ENCODE results near the gene ZNF423. TPM values are rescaled to one million over a fixed set of nuclear protein-coding genes. Genes with fewer than 3 reads are reported as not detected.

Gene ZNF423
- polyA plus RNA-seq, 1 of the 3 experiments (the other 2 are of a cell fraction) = 1.2 TPM

- H2AFZ ChIP-seq (ENCODE audit: low read depth) = no peak overlapping the region
- no peaks in the 10 kb centered on the region for H3K9me2 ChIP-seq
- H3K27ac ChIP-seq (ENCODE audit: low read depth in 2 of 2, low read length in 1 of 2) = no peak overlapping the region; a peak in 1 of 4 replicates
- 67% methylated on average over 9 of the region's 9 CpGs for WGBS (ENCODE audit: low lambda C conversion rate)
- peaks cover 6% of the 10 kb centered on the region; the same call in 1 of the 2 replicates for H3K27me3 ChIP-seq (ENCODE audit: insufficient read depth)
- H3K79me2 ChIP-seq (ENCODE audit: insufficient read depth) = no peaks in the 10 kb centered on the region
- H3K4me2 ChIP-seq = no peak overlapping the region
- H3F3A ChIP-seq (replicated peaks; ENCODE audit: insufficient read depth) = no peaks in the 10 kb centered on the region
- CTCF ChIA-PET = interaction anchor here (2.4 kb wide), 1 partner anchor 9 kb away, joined by 11 read pairs; no protein-coding TSS in a partner anchor
- no peak for DNase-seq
- no peak overlapping the region for H3K9ac ChIP-seq
- no peaks in the 10 kb centered on the region for H4K20me1 ChIP-seq (ENCODE audit: insufficient read depth)
- H3K4me1 ChIP-seq (ENCODE audit: control insufficient read depth in 1 of 2, insufficient read depth in 2 of 2, low read depth in 1 of 2, low read length in 1 of 2) = peaks cover 0 to 59% of the 10 kb centered on the region in 2 experiments; a peak in 2 of 4 replicates
- no peaks in the 10 kb centered on the region for H3K9me3 ChIP-seq
- H3K4me3 ChIP-seq (ENCODE audit: low read depth in 2 of 2, low read length in 1 of 2) = no peak overlapping the region
- H3K36me3 ChIP-seq (replicated peaks in 1 of 2; ENCODE audit: control insufficient read depth in 1 of 2, insufficient read depth in 2 of 2, low read length in 1 of 2) = no peaks in the 10 kb centered on the region
- no peak for TF ChIP-seq CHD2 (IDR thresholded peaks at IDR 0.05; ENCODE audit: low read length, partially characterized antibody)
- no peak for TF ChIP-seq SMC3 (IDR thresholded peaks at IDR 0.05; ENCODE audit: low read depth, low read length)
- TF ChIP-seq PBX3 (IDR thresholded peaks at IDR 0.05) = no peak
- no peak for TF ChIP-seq MXI1 (IDR thresholded peaks at IDR 0.05; ENCODE audit: low read depth, low read length)
- no peak for TF ChIP-seq JUND (IDR thresholded peaks at IDR 0.05)
- TF ChIP-seq GATA2 (CRISPR knock-in tag; IDR thresholded peaks at IDR 0.05) = no peak
- TF ChIP-seq NFIC (IDR thresholded peaks at IDR 0.05; ENCODE audit: borderline replicate concordance) = no peak
- TF ChIP-seq SIN3A (IDR thresholded peaks at IDR 0.05; ENCODE audit: borderline replicate concordance, low read depth, low read length) = no peak
- no peak for TF ChIP-seq YY1 (IDR thresholded peaks at IDR 0.05; ENCODE audit: low read depth)
- no peak for TF ChIP-seq RFX5 (IDR thresholded peaks at IDR 0.05; ENCODE audit: low read length)
- TF ChIP-seq, protein P1, sequence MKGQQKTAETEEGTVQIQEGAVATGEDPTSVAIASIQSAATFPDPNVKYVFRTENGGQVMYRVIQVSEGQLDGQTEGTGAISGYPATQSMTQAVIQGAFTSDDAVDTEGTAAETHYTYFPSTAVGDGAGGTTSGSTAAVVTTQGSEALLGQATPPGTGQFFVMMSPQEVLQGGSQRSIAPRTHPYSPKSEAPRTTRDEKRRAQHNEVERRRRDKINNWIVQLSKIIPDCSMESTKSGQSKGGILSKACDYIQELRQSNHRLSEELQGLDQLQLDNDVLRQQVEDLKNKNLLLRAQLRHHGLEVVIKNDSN (IDR thresholded peaks at IDR 0.05; ENCODE audit: borderline replicate concordance, low read depth) = no peak
- POLR2A ChIA-PET = no interaction called here
Observed at GRCh38 chr16:49547448-49547847, 308.5 kb downstream of the ZNF423 start.

DNA sequence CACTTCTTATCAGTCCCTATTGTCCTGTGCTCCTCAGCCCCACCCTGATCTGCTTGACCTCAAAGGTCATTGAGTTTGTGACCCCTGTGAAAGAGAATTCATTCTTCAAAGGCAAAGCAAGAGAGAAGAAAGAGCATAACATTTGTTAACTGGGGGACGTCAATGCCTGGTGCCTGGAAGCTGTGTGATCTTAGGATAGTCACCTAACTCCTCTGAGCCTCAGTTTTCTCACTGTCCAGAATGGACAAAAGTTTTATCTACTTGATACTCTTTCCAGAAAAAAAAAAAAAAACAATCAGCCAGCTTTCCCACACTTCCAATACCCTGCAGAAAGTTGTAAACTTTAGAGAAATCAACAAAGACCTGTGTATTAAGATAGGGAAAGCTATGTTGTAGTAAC is 309.2 kb downstream of the ZNF423 start:
- Histone ChIP-seq H3K4me2 (no peak overlapping the region), H3K27ac (ENCODE audit: low read depth in 2 of 2, low read length in 1 of 2) (no peak overlapping the region), H2AFZ (ENCODE audit: low read depth) (no peak overlapping the region), H3F3A (replicated peaks; ENCODE audit: insufficient read depth) (no peaks in the 10 kb centered on the region), H3K36me3 (replicated peaks in 1 of 2; ENCODE audit: control insufficient read depth in 1 of 2, insufficient read depth in 2 of 2, low read length in 1 of 2) (no peaks in the 10 kb centered on the region), H3K4me3 (ENCODE audit: low read depth in 2 of 2, low read length in 1 of 2) (no peak overlapping the region), H3K4me1 (ENCODE audit: control insufficient read depth in 1 of 2, insufficient read depth in 2 of 2, low read depth in 1 of 2, low read length in 1 of 2) (peaks cover 0 to 65% of the 10 kb centered on the region in 2 experiments; a peak in 2 of 4 replicates), H3K79me2 (ENCODE audit: insufficient read depth) (no peaks in the 10 kb centered on the region), H3K27me3 (ENCODE audit: insufficient read depth) (peaks cover under 1% of the 10 kb centered on the region; the same call in 1 of the 2 replicates), H4K20me1 (ENCODE audit: insufficient read depth) (no peaks in the 10 kb centered on the region), H3K9me2 (no peaks in the 10 kb centered on the region), H3K9me3 (no peaks in the 10 kb centered on the region), H3K9ac (no peak overlapping the region)
- CTCF ChIA-PET = interaction anchor here (2.4 kb wide), 1 partner anchor 10 kb away, joined by 11 read pairs; no protein-coding TSS in a partner anchor
- POLR2A ChIA-PET = no interaction called here
- DNase-seq = no peak
- WGBS (ENCODE audit: low lambda C conversion rate) = 38% methylated on average over 1 of the region's 1 CpG
- TF ChIP-seq RFX5 (IDR thresholded peaks at IDR 0.05; ENCODE audit: low read length) (no peak), MXI1 (IDR thresholded peaks at IDR 0.05; ENCODE audit: low read depth, low read length) (no peak), EP300 (IDR thresholded peaks at IDR 0.05; ENCODE audit: borderline replicate concordance in 1 of 2, low read depth in 1 of 2, low read length in 1 of 2) (no peak), GATA2 (CRISPR knock-in tag; IDR thresholded peaks at IDR 0.05) (no peak), NFIC (IDR thresholded peaks at IDR 0.05; ENCODE audit: borderline replicate concordance) (no peak), USF2 (IDR thresholded peaks at IDR 0.05; ENCODE audit: borderline replicate concordance, low read depth, low read length) (no peak), MEF2A (IDR thresholded peaks at IDR 0.05; ENCODE audit: borderline replicate concordance, low read depth) (no peak), TCF12 (IDR thresholded peaks at IDR 0.05) (no peak), RXRA (IDR thresholded peaks at IDR 0.05; ENCODE audit: borderline replicate concordance, low read depth) (no peak), NRF1 (IDR thresholded peaks at IDR 0.05; ENCODE audit: low read depth, low read length) (no peak), FOXJ3 (CRISPR knock-in tag; IDR thresholded peaks at IDR 0.05) (no peak), ELF1 (IDR thresholded peaks at IDR 0.05) (no peak), ZBTB33 (IDR thresholded peaks at IDR 0.05; ENCODE audit: borderline replicate concordance, low read depth) (no peak)
- TF ChIP-seq, protein P2, sequence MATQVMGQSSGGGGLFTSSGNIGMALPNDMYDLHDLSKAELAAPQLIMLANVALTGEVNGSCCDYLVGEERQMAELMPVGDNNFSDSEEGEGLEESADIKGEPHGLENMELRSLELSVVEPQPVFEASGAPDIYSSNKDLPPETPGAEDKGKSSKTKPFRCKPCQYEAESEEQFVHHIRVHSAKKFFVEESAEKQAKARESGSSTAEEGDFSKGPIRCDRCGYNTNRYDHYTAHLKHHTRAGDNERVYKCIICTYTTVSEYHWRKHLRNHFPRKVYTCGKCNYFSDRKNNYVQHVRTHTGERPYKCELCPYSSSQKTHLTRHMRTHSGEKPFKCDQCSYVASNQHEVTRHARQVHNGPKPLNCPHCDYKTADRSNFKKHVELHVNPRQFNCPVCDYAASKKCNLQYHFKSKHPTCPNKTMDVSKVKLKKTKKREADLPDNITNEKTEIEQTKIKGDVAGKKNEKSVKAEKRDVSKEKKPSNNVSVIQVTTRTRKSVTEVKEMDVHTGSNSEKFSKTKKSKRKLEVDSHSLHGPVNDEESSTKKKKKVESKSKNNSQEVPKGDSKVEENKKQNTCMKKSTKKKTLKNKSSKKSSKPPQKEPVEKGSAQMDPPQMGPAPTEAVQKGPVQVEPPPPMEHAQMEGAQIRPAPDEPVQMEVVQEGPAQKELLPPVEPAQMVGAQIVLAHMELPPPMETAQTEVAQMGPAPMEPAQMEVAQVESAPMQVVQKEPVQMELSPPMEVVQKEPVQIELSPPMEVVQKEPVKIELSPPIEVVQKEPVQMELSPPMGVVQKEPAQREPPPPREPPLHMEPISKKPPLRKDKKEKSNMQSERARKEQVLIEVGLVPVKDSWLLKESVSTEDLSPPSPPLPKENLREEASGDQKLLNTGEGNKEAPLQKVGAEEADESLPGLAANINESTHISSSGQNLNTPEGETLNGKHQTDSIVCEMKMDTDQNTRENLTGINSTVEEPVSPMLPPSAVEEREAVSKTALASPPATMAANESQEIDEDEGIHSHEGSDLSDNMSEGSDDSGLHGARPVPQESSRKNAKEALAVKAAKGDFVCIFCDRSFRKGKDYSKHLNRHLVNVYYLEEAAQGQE (IDR thresholded peaks at IDR 0.05; ENCODE audit: low read depth, low read length) = no peak
